Pancreas (tissue), 10 donors: ENCODE data around the gene MLXIPL. TPM values are rescaled to one million over a fixed set of nuclear protein-coding genes. Genes with fewer than 3 reads are reported as not detected.

Source experiments
- ATAC-seq, 4 donors: fragments of 200-7000 bp; cut with Tn5 transposase; one replicate each; pipeline versions ENCODE4 v1.8.0 to v1.9.1; 2020; ENCODE audit warnings: mild to moderate bottlenecking in 4 of 4, moderate library complexity in 4 of 4
- DNase-seq, 6 donors: peaks; one replicate each; pipeline ENCODE4 v3.0.0-alpha.2; 2020
- FAIRE-seq: peaks from 2 replicates; lab custom pipeline; 2012; peaks lifted over from hg19 to GRCh38; lab: Jason Lieb, UNC
- H3K27ac ChIP-seq, 4 donors: fragments of 200-600 bp; sonication (generic); 1 replicate in 3 of 4; 2 replicates in 1 of 4; pipeline versions ENCODE4 v1.5.0 to v1.8.0; 2020
- H3K27me3 ChIP-seq, 4 donors: fragments of 200-600 bp; one replicate each; pipeline ENCODE4 v1.8.0; 2021
- H3K36me3 ChIP-seq, 3 donors: fragments of 200-600 bp; sonication (generic) in 1 of 3; one replicate each; pipeline versions ENCODE4 v1.5.0 to v1.8.0; 2020 to 2021
- H3K4me1 ChIP-seq, 3 donors: fragments of 200-600 bp; one replicate each; pipeline ENCODE4 v1.8.0; 2021
- H3K4me3 ChIP-seq, 4 donors: fragments of 200-600 bp; sonication (generic) in 2 of 4; one replicate each; pipeline versions ENCODE4 v1.5.0 to v1.8.0; 2020 to 2021
- H3K9me3 ChIP-seq, 4 donors: fragments of 200-600 bp; one replicate each; pipeline ENCODE4 v1.8.0; 2021
- CTCF ChIP-seq, 4 donors: fragments of 200-600 bp; sonication (generic) in 3 of 4; IDR thresholded peaks; one replicate each; pipeline versions ENCODE4 v1.5.0 to v1.8.0; 2021; ENCODE audit warnings: antibody characterized with exemption in 4 of 4
- WGBS, 2 donors: extraction: QIAGEN DNeasy Blood & Tissue Kit; methylation state at CpG; one replicate each; pipeline ENCODE4 v1.1.7; 2013; 5-methylcytosine and 5-hydroxymethylcytosine counted together
- intact Hi-C, 3 donors: fragments of 100-400 bp; cut with DNase I; formaldehyde crosslinking; loops; one replicate each; pipeline versions ENCODE4 v1.11.1 to v1.14.2; 2022
- polyA plus RNA-seq, 2 donors: library from polyadenylated mRNA; stranded (reverse); fragments of 200-250 nt; gene quantifications; one replicate each; pipeline ENCODE4 v1.2.3, GENCODE V29; 2013
- total RNA-seq, 6 donors: library from RNA; stranded (reverse); fragmentation: NEBNext Ultra II Directional in 4 of 6; extraction: Animal tissue kit (Norgen Biotek cat#: 25700) in 4 of 6; gene quantifications; one replicate each; pipeline versions ENCODE4 v1.2.1 to v1.2.4, GENCODE V29; 2021 to 2023
- donor health status: healthy with polysubstance abuse.
- donor health status: DM: no; HTN: no; CAD: no; lungs with moderate emphysema.
- donor health status: DM: no; HTN: no; CAD: no.
- donor health status: control.
- donor health status: control.
- donor health status: Bipolar disorder and iron deficiency.
- donor health status: DM: yes; HTN: yes; CAD: no.
- donor health status: DM: no; HTN: no; CAD: no.
- donor health status: DM: no; HTN: no; CAD: no.
- donor health status: DM: yes; HTN: yes; CAD: no.

The MLXIPL gene
- total and polyA plus RNA-seq, 8 donors: 8.8 to 176 (median 24.5) TPM

- intact Hi-C loops: no loop called here
- Histone ChIP-seq H3K4me1 (no peaks in the 10 kb centered on the region), H3K9me3 (no peaks in the 10 kb centered on the region), H3K27me3 (no peaks in the 10 kb centered on the region), H3K36me3 (no peaks in the 10 kb centered on the region), H3K4me3 (no peak overlapping the region), H3K27ac (no peak overlapping the region)
- DNase-seq (no peak), FAIRE-seq (no peak), ATAC-seq (peak in 1 of 4 donors; percentile 16)
- WGBS, 2 donors: 16 to 29% methylated on average over 4 of the region's 4 CpGs
- TF ChIP-seq CTCF (IDR thresholded peaks at IDR 0.05): no peak
These were observed 21.4 kb upstream of the MLXIPL start for GRCh38 chr7:73645643-73646174.

- Histone ChIP-seq H3K27me3 (no peaks in the 10 kb centered on the region), H3K4me1 (no peaks in the 10 kb centered on the region), H3K27ac (no peak overlapping the region), H3K36me3 (no peaks in the 10 kb centered on the region), H3K9me3 (no peaks in the 10 kb centered on the region), H3K4me3 (no peak overlapping the region)
- WGBS, 2 donors: 78 to 80% methylated on average over 5 of the region's 5 CpGs
- no peak for TF ChIP-seq CTCF (IDR thresholded peaks at IDR 0.05)
- no peak for ATAC-seq
- no peak for DNase-seq
- FAIRE-seq: no peak
- intact Hi-C loops: no loop called here
These were observed 20.5 kb upstream of the MLXIPL start for GRCh38 chr7:73644688-73645286.

GRCh38 chr7:73642834-73643233, 18.5 kb upstream of the MLXIPL start:
- WGBS, 2 donors: 40 to 53% methylated on average over 2 of the region's 2 CpGs
- intact Hi-C loops: no loop called here
- TF ChIP-seq CTCF (IDR thresholded peaks at IDR 0.05): no peak
- DNase-seq: no peak
- H3K9me3 ChIP-seq: no peaks in the 10 kb centered on the region
- no peak overlapping the region for H3K4me3 ChIP-seq
- no peaks in the 10 kb centered on the region for H3K36me3 ChIP-seq
- H3K27me3 ChIP-seq: no peaks in the 10 kb centered on the region
- no peak for FAIRE-seq
- no peaks in the 10 kb centered on the region for H3K4me1 ChIP-seq
- ATAC-seq: no peak
- no peak overlapping the region for H3K27ac ChIP-seq

- intact Hi-C loops: no loop called here
- Histone ChIP-seq H3K36me3 (no peaks in the 10 kb centered on the region), H3K4me1 (no peaks in the 10 kb centered on the region), H3K27ac (no peak overlapping the region), H3K27me3 (no peaks in the 10 kb centered on the region), H3K4me3 (no peak overlapping the region), H3K9me3 (no peaks in the 10 kb centered on the region)
- DNase-seq (no peak), ATAC-seq (no peak), FAIRE-seq (no peak)
- WGBS, 2 donors: 68 to 70% methylated on average over 3 of the region's 3 CpGs
- TF ChIP-seq CTCF (IDR thresholded peaks at IDR 0.05): no peak
These were observed 14.6 kb upstream of the MLXIPL start for GRCh38 chr7:73638911-73639310.

- Histone ChIP-seq H3K27ac (no peak overlapping the region), H3K27me3 (no peaks in the 10 kb centered on the region), H3K4me1 (no peaks in the 10 kb centered on the region), H3K4me3 (no peak overlapping the region), H3K36me3 (no peaks in the 10 kb centered on the region), H3K9me3 (no peaks in the 10 kb centered on the region)
- no peak for FAIRE-seq
- intact Hi-C loops: no loop called here
- no peak for DNase-seq
- 66 to 86% methylated on average over 8 of the region's 8 CpGs for WGBS, 2 donors
- TF ChIP-seq CTCF (IDR thresholded peaks at IDR 0.05): no peak
- ATAC-seq: no peak
These were observed 11.3 kb upstream of the MLXIPL start for GRCh38 chr7:73635428-73636200.
